Activated T-helper 1 cell treated with anti-CD3 and anti-CD28 coated beads, Interleukin-12 subunit alpha, Interleukin-12 subunit beta, Interleukin-2, Interleukin-4 antibody, amounts not matched to agents 30 ng/mL and 10 ng/mL and 1 ng/mL, durations not matched to agents 14 hours and 24 hours and 36 hours (primary cell): ENCODE results near the gene MILR1. TPM values are rescaled to one million over a fixed set of nuclear protein-coding genes. Genes with fewer than 3 reads are reported as not detected.
A peak's percentile ranks its signal among the peaks of the same experiment; 100 is the strongest.
"Not testable (repeated sequence)": the region's sequence is repeated elsewhere in the genome, so short reads cannot be mapped to it uniquely, and the experiment has no call there.

ENCODE experiments used
- DNase-seq: peaks from one replicate; pipeline ENCODE4 v3.0.0; 2021; ENCODE audit warnings: low spot score
- H3K27ac Mint-ChIP-seq: one replicate; pipeline ENCODE4 v1.8.0; 2021; ENCODE audit warnings: mild to moderate bottlenecking, mixed read lengths
- H3K27me3 Mint-ChIP-seq: one replicate; pipeline ENCODE4 v1.8.0; 2022; ENCODE audit warnings: mild to moderate bottlenecking, moderate library complexity, mixed read lengths; ENCODE audit not compliant: insufficient read depth
- H3K36me3 Mint-ChIP-seq: one replicate; pipeline ENCODE4 v1.8.0; 2021; ENCODE audit warnings: low read depth, mixed read lengths
- H3K4me1 Mint-ChIP-seq: one replicate; pipeline ENCODE4 v1.8.0; 2021; ENCODE audit warnings: low read depth, mixed read lengths
- H3K4me3 Mint-ChIP-seq: one replicate; pipeline ENCODE4 v1.8.0; 2021; ENCODE audit warnings: mild to moderate bottlenecking, moderate library complexity, mixed read lengths
- H3K9me3 Mint-ChIP-seq: one replicate; pipeline ENCODE4 v1.8.0; 2021; ENCODE audit warnings: mixed read lengths
- intact Hi-C: fragments of 100-400 bp; cut with micrococcal nuclease; formaldehyde crosslinking; loops from one replicate; pipeline ENCODE4 v1.15.1; 2024
- total RNA-seq: library from RNA; stranded (reverse); gene quantifications from 2 replicates; pipeline ENCODE4 v1.2.3, GENCODE V29; 2022

MILR1 gene
- total RNA-seq, 1 donor from 2014 or later = 0.26 TPM

GRCh38 chr17:64413513-64413912 lies 35.4 kb upstream of the MILR1 start:
- Mint-ChIP-seq H3K4me1 (peaks cover 9% of the 10 kb centered on the region), H3K27me3 (peaks cover 5% of the 10 kb centered on the region), H3K4me3 (no peak overlapping the region), H3K36me3 (no peaks in the 10 kb centered on the region), H3K27ac (no peak overlapping the region), H3K9me3 (no peaks in the 10 kb centered on the region)
- no peak for DNase-seq
- intact Hi-C loops = no loop called here

GRCh38 chr17:64418506-64419339 lies 30.2 kb upstream of the MILR1 start:
- Mint-ChIP-seq H3K27me3 (peaks cover 5% of the 10 kb centered on the region), H3K9me3 (no peaks in the 10 kb centered on the region), H3K4me1 (peaks cover 12% of the 10 kb centered on the region), H3K27ac (no peak overlapping the region), H3K4me3 (no peak overlapping the region), H3K36me3 (no peaks in the 10 kb centered on the region)
- DNase-seq = peak; percentile 5
- intact Hi-C loops = loop anchor here (1.0 kb wide), 2 partner anchors 97 to 111 kb away; no protein-coding TSS in a partner anchor

GRCh38 chr17:64420143-64420670 lies 28.7 kb upstream of the MILR1 start:
- no peak overlapping the region for H3K4me3 Mint-ChIP-seq
- H3K4me1 Mint-ChIP-seq = peaks cover 12% of the 10 kb centered on the region
- no peaks in the 10 kb centered on the region for H3K36me3 Mint-ChIP-seq
- H3K27me3 Mint-ChIP-seq = peaks cover 5% of the 10 kb centered on the region
- H3K9me3 Mint-ChIP-seq = no peaks in the 10 kb centered on the region
- DNase-seq = peak; percentile 33
- intact Hi-C loops = loop anchor here (1.0 kb wide), 4 partner anchors 71 to 317 kb away; no protein-coding TSS in a partner anchor
- H3K27ac Mint-ChIP-seq = no peak overlapping the region

GRCh38 chr17:64422121-64422520 lies 26.8 kb upstream of the MILR1 start:
- H3K4me3 Mint-ChIP-seq, DNase-seq, intact Hi-C loops, H3K36me3 Mint-ChIP-seq, H3K9me3 Mint-ChIP-seq, H3K27ac Mint-ChIP-seq: not testable (repeated sequence)
- peaks cover 12% of the 10 kb centered on the region for H3K4me1 Mint-ChIP-seq
- peaks cover 12% of the 10 kb centered on the region for H3K27me3 Mint-ChIP-seq

GRCh38 chr17:64423881-64424280 lies 25.0 kb upstream of the MILR1 start:
- intact Hi-C loops = no loop called here
- Mint-ChIP-seq H3K4me1 (peaks cover 8% of the 10 kb centered on the region), H3K4me3 (no peak overlapping the region), H3K36me3 (no peaks in the 10 kb centered on the region), H3K9me3 (no peaks in the 10 kb centered on the region), H3K27me3 (peaks cover 18% of the 10 kb centered on the region), H3K27ac (no peak overlapping the region)
- DNase-seq = no peak

GRCh38 chr17:64424324-64424849 lies 24.5 kb upstream of the MILR1 start:
- intact Hi-C loops = no loop called here
- Mint-ChIP-seq H3K4me1 (peaks cover 6% of the 10 kb centered on the region), H3K9me3 (no peaks in the 10 kb centered on the region), H3K36me3 (no peaks in the 10 kb centered on the region), H3K4me3 (no peak overlapping the region), H3K27ac (no peak overlapping the region), H3K27me3 (peaks cover 18% of the 10 kb centered on the region)
- DNase-seq = no peak

GRCh38 chr17:64425191-64425590 lies 23.7 kb upstream of the MILR1 start:
- H3K27ac Mint-ChIP-seq = no peak overlapping the region
- intact Hi-C loops = no loop called here
- H3K27me3 Mint-ChIP-seq = peaks cover 16% of the 10 kb centered on the region
- H3K36me3 Mint-ChIP-seq = no peaks in the 10 kb centered on the region
- no peak for DNase-seq
- H3K4me3 Mint-ChIP-seq = no peak overlapping the region
- no peaks in the 10 kb centered on the region for H3K9me3 Mint-ChIP-seq
- peaks cover 2% of the 10 kb centered on the region for H3K4me1 Mint-ChIP-seq

- Mint-ChIP-seq H3K9me3 (no peaks in the 10 kb centered on the region), H3K4me3 (no peak overlapping the region), H3K27ac (no peak overlapping the region), H3K4me1 (no peaks in the 10 kb centered on the region), H3K36me3 (no peaks in the 10 kb centered on the region), H3K27me3 (peaks cover 16% of the 10 kb centered on the region)
- DNase-seq = no peak
- intact Hi-C loops = no loop called here
Measured at GRCh38 chr17:64426596-64426995, 22.3 kb upstream of the MILR1 start.

- no peaks in the 10 kb centered on the region for H3K36me3 Mint-ChIP-seq
- no peak for DNase-seq
- no peak overlapping the region for H3K27ac Mint-ChIP-seq
- no peaks in the 10 kb centered on the region for H3K9me3 Mint-ChIP-seq
- H3K4me1 Mint-ChIP-seq = no peaks in the 10 kb centered on the region
- intact Hi-C loops = no loop called here
- no peak overlapping the region for H3K4me3 Mint-ChIP-seq
- H3K27me3 Mint-ChIP-seq = peaks cover 16% of the 10 kb centered on the region
Measured at GRCh38 chr17:64428406-64428805, 20.5 kb upstream of the MILR1 start.

GRCh38 chr17:64430036-64430435 lies 18.9 kb upstream of the MILR1 start:
- H3K4me1 Mint-ChIP-seq, H3K27ac Mint-ChIP-seq, H3K36me3 Mint-ChIP-seq, H3K4me3 Mint-ChIP-seq, H3K9me3 Mint-ChIP-seq, DNase-seq, intact Hi-C loops: not testable (repeated sequence)
- H3K27me3 Mint-ChIP-seq = peaks cover 16% of the 10 kb centered on the region

GRCh38 chr17:64431534-64431933 lies 17.4 kb upstream of the MILR1 start:
- peaks cover 4% of the 10 kb centered on the region for H3K9me3 Mint-ChIP-seq
- intact Hi-C loops = no loop called here
- no peaks in the 10 kb centered on the region for H3K36me3 Mint-ChIP-seq
- H3K27ac Mint-ChIP-seq = no peak overlapping the region
- no peak overlapping the region for H3K4me3 Mint-ChIP-seq
- peaks cover 14% of the 10 kb centered on the region for H3K27me3 Mint-ChIP-seq
- no peak for DNase-seq
- H3K4me1 Mint-ChIP-seq = no peaks in the 10 kb centered on the region

- Mint-ChIP-seq H3K4me3 (no peak overlapping the region), H3K36me3 (peaks cover 8% of the 10 kb centered on the region), H3K27ac (no peak overlapping the region), H3K27me3 (no peaks in the 10 kb centered on the region), H3K9me3 (peaks cover 30% of the 10 kb centered on the region), H3K4me1 (peaks cover 20% of the 10 kb centered on the region)
- DNase-seq = no peak
- intact Hi-C loops = no loop called here
Measured at GRCh38 chr17:64437944-64438525, 10.9 kb upstream of the MILR1 start.

- H3K9me3 Mint-ChIP-seq = peaks cover 27% of the 10 kb centered on the region
- H3K36me3 Mint-ChIP-seq, H3K27me3 Mint-ChIP-seq, DNase-seq, intact Hi-C loops, H3K4me3 Mint-ChIP-seq, H3K27ac Mint-ChIP-seq: not testable (repeated sequence)
- peaks cover 30% of the 10 kb centered on the region for H3K4me1 Mint-ChIP-seq
Measured at GRCh38 chr17:64439521-64439920, 9.4 kb upstream of the MILR1 start.
